ENCODE measurements around the gene CCDC182. TPM values are rescaled to one million over a fixed set of nuclear protein-coding genes. Genes with fewer than 3 reads are reported as not detected.

The CCDC182 gene
- total and polyA plus RNA-seq, 10 donors = not detected

- Histone ChIP-seq H3K4me1 (no peaks in the 10 kb centered on the region), H3K27ac (no peak overlapping the region), H3K36me3 (no peaks in the 10 kb centered on the region), H3K4me3 (no peak overlapping the region), H3K9me3 (no peaks in the 10 kb centered on the region), H3K27me3 (replicated peaks in 1 of 7) (peaks cover 0 to 18% (median 0%) of the 10 kb centered on the region in 7 donors)
- DNase-seq = no peak
- TF ChIP-seq POLR2AphosphoS5 (IDR thresholded peaks at IDR 0.05) (no peak), POLR2A (IDR thresholded peaks at IDR 0.05) (no peak), CTCF (IDR thresholded peaks at IDR 0.05 in 8 of 11, conservative IDR thresholded peaks at IDR 0.05 in 3 of 11) (no peak)
- WGBS, 5 donors = 74 to 96% (median 79%) methylated on average over 1 of the region's 1 CpG
- intact Hi-C loops (cut with DNase I; ENCODE audit: low total_unique reads) = no loop called here
These were observed 29.1 kb downstream of the CCDC182 start for GRCh38 chr17:57715981-57716380.

- WGBS, 5 donors = 60 to 77% (median 71%) methylated on average over 7 of the region's 7 CpGs
- no peak for TF ChIP-seq POLR2AphosphoS5 (IDR thresholded peaks at IDR 0.05)
- no peak for TF ChIP-seq POLR2A (IDR thresholded peaks at IDR 0.05)
- TF ChIP-seq CTCF (IDR thresholded peaks at IDR 0.05 in 8 of 11, conservative IDR thresholded peaks at IDR 0.05 in 3 of 11) = no peak
- peaks cover 0 to 9% (median 2%) of the 10 kb centered on the region in 8 donors for H3K9me3 ChIP-seq
- H3K4me1 ChIP-seq = no peaks in the 10 kb centered on the region
- no peak for DNase-seq
- intact Hi-C loops (cut with DNase I; ENCODE audit: low total_unique reads) = no loop called here
- H3K27me3 ChIP-seq (replicated peaks in 1 of 7) = peaks cover 0 to 18% (median 0%) of the 10 kb centered on the region in 7 donors
- no peak overlapping the region for H3K4me3 ChIP-seq
- H3K36me3 ChIP-seq = no peaks in the 10 kb centered on the region
- no peak overlapping the region for H3K27ac ChIP-seq
These were observed 30.4 kb downstream of the CCDC182 start for GRCh38 chr17:57714665-57715180.

- no peak for TF ChIP-seq POLR2AphosphoS5 (IDR thresholded peaks at IDR 0.05)
- TF ChIP-seq CTCF (IDR thresholded peaks at IDR 0.05 in 8 of 11, conservative IDR thresholded peaks at IDR 0.05 in 3 of 11) = no peak
- no peak for TF ChIP-seq POLR2A (IDR thresholded peaks at IDR 0.05)
- H3K9me3 ChIP-seq = peaks cover 0 to 9% (median 5%) of the 10 kb centered on the region in 8 donors
- DNase-seq = no peak
- intact Hi-C loops (cut with DNase I; ENCODE audit: low total_unique reads) = no loop called here
- H3K27ac ChIP-seq = no peak overlapping the region
- peaks cover 0 to 18% (median 0%) of the 10 kb centered on the region in 7 donors for H3K27me3 ChIP-seq (replicated peaks in 1 of 7)
- no peaks in the 10 kb centered on the region for H3K36me3 ChIP-seq
- WGBS, 5 donors = 85 to 96% (median 91%) methylated on average over 7 of the region's 7 CpGs
- H3K4me3 ChIP-seq = no peak overlapping the region
- H3K4me1 ChIP-seq = peaks cover 0 to 7% (median 3%) of the 10 kb centered on the region in 6 donors
These were observed 32.0 kb downstream of the CCDC182 start for GRCh38 chr17:57713140-57713539.

- no peaks in the 10 kb centered on the region for H3K27me3 ChIP-seq (replicated peaks in 1 of 7)
- H3K36me3 ChIP-seq = no peaks in the 10 kb centered on the region
- H3K27ac ChIP-seq = peak overlapping the region in 6 of 8 donors; percentile 23 to 55 (median 52)
- peaks cover 0 to 16% (median 9%) of the 10 kb centered on the region in 6 donors for H3K4me1 ChIP-seq
- peaks cover 0 to 9% (median 5%) of the 10 kb centered on the region in 8 donors for H3K9me3 ChIP-seq
- TF ChIP-seq POLR2A (IDR thresholded peaks at IDR 0.05) = no peak
- no peak for TF ChIP-seq POLR2AphosphoS5 (IDR thresholded peaks at IDR 0.05)
- peak in 1 of 11 experiments; percentile 6 for TF ChIP-seq CTCF (IDR thresholded peaks at IDR 0.05 in 8 of 11, conservative IDR thresholded peaks at IDR 0.05 in 3 of 11)
- no peak overlapping the region for H3K4me3 ChIP-seq
- intact Hi-C loops (cut with DNase I; ENCODE audit: low total_unique reads) = no loop called here
- no peak for DNase-seq
- WGBS, 5 donors = 9 to 29% (median 25%) methylated on average over 2 of the region's 2 CpGs
These were observed 36.7 kb downstream of the CCDC182 start for GRCh38 chr17:57708410-57708809.

All from spleen (tissue), 11 donors.